Astrocyte (in vitro differentiated cells and primary cell): ENCODE data around the gene SLC27A3. TPM values are rescaled to one million over a fixed set of nuclear protein-coding genes. Genes with fewer than 3 reads are reported as not detected.

ENCODE experiments used
- DNase-seq: peaks from one replicate; pipeline ENCODE4 v3.0.0-alpha.2; 2010; ENCODE audit warnings: low read depth
- FAIRE-seq: peaks from 2 replicates; lab custom pipeline; 2011; peaks lifted over from hg19 to GRCh38; lab: Jason Lieb, UNC
- H2AFZ ChIP-seq: 2 replicates; pipeline ENCODE4 v1.6.0; 2012; ENCODE audit warnings: low read depth, low read length, inconsistent platforms
- H3K27ac ChIP-seq: 2 replicates; pipeline ENCODE4 v1.5.1; 2011; ENCODE audit warnings: low read depth, low read length, inconsistent platforms
- H3K27me3 ChIP-seq: 2 replicates; pipeline ENCODE4 v1.6.0; 2011; ENCODE audit warnings: low read length, inconsistent platforms; ENCODE audit not compliant: insufficient read depth
- H3K36me3 ChIP-seq: 2 replicates; pipeline ENCODE4 v1.5.1; 2011; ENCODE audit warnings: low read length, inconsistent platforms; ENCODE audit not compliant: insufficient read depth
- H3K4me1 ChIP-seq: 2 replicates; pipeline ENCODE4 v1.5.1; 2011; ENCODE audit warnings: low read length, inconsistent platforms; ENCODE audit not compliant: insufficient read depth
- H3K4me2 ChIP-seq: 2 replicates; pipeline ENCODE4 v1.6.0; 2012; ENCODE audit warnings: low read length, inconsistent platforms
- H3K4me3 ChIP-seq: 2 replicates; pipeline ENCODE4 v1.5.1; 2011; ENCODE audit warnings: low read depth, mild to moderate bottlenecking, low read length, inconsistent platforms; ENCODE audit not compliant: insufficient read depth
- H3K79me2 ChIP-seq: 2 replicates; pipeline ENCODE4 v1.6.0; 2012; ENCODE audit warnings: mild to moderate bottlenecking, low read length, inconsistent platforms; ENCODE audit not compliant: insufficient read depth
- H3K9ac ChIP-seq: 2 replicates; pipeline ENCODE4 v1.6.0; 2012; ENCODE audit warnings: mild to moderate bottlenecking, low read length, inconsistent platforms
- H3K9me3 ChIP-seq: 2 replicates; pipeline ENCODE4 v1.5.1; 2012; ENCODE audit warnings: low read depth, mild to moderate bottlenecking, low read length, inconsistent platforms; ENCODE audit not compliant: insufficient read depth
- H4K20me1 ChIP-seq: 2 replicates; pipeline ENCODE4 v1.6.0; 2012; ENCODE audit warnings: low read length, inconsistent platforms; ENCODE audit not compliant: insufficient read depth
- H3K27ac Mint-ChIP-seq: one replicate; pipeline ENCODE4 v1.8.0; 2021; ENCODE audit warnings: mild to moderate bottlenecking, mixed read lengths; ENCODE audit not compliant: unreplicated experiment
- H3K27me3 Mint-ChIP-seq: one replicate; pipeline ENCODE4 v1.8.0; 2021; ENCODE audit warnings: low read depth, mixed read lengths; ENCODE audit not compliant: unreplicated experiment
- H3K36me3 Mint-ChIP-seq: one replicate; pipeline ENCODE4 v1.8.0; 2021; ENCODE audit warnings: low read depth, mixed read lengths; ENCODE audit not compliant: unreplicated experiment
- H3K4me1 Mint-ChIP-seq: one replicate; pipeline ENCODE4 v1.8.0; 2021; ENCODE audit warnings: low read depth, mixed read lengths; ENCODE audit not compliant: unreplicated experiment
- H3K4me3 Mint-ChIP-seq: one replicate; pipeline ENCODE4 v1.8.0; 2021; ENCODE audit warnings: mild to moderate bottlenecking, moderate library complexity, mixed read lengths; ENCODE audit not compliant: unreplicated experiment
- H3K9me3 Mint-ChIP-seq: one replicate; pipeline ENCODE4 v1.8.0; 2021; ENCODE audit warnings: mild to moderate bottlenecking, mixed read lengths; ENCODE audit not compliant: unreplicated experiment
- EZH2 ChIP-seq: IDR thresholded peaks from 2 replicates; pipeline ENCODE4 v1.6.1; 2012; ENCODE audit warnings: mild to moderate bottlenecking, low read length, inconsistent platforms; ENCODE audit not compliant: insufficient read depth
- total RNA-seq: library from RNA; stranded (reverse); gene quantifications from 2 replicates; pipeline ENCODE4 v1.2.1, GENCODE V29; 2021
- TF ChIP-seq, protein P1 (sequence below): IDR thresholded peaks from 2 replicates; pipeline ENCODE4 v1.5.1; 2011; ENCODE audit warnings: low read depth, mild to moderate bottlenecking, inconsistent platforms, low read length, moderate library complexity; ENCODE audit not compliant: insufficient read depth

Gene SLC27A3
- total RNA-seq, 1 donor from 2014 or later, result 5.9 TPM

DNA sequence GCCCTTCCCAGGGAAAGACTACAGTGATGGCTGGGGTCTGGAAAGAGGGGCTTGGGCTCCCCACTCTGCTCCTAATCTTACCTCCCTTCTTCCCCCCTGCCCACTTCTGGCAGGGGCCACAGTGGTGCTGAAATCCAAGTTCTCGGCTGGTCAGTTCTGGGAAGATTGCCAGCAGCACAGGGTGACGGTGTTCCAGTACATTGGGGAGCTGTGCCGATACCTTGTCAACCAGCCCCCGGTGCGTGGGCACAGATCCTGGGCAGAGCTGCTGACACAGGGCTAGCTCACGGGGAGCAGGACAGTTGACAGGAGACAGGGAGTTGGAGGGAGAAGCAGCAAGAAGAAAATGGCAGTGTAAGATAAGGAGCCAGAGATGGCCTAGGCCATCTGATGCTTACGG lies 2.4 kb downstream of the SLC27A3 start:
- Mint-ChIP-seq H3K36me3 (peaks cover 9% of the 10 kb centered on the region), H3K27me3 (peaks cover 26% of the 10 kb centered on the region), H3K4me1 (peaks cover 7% of the 10 kb centered on the region), H3K27ac (no peak overlapping the region), H3K4me3 (no peak overlapping the region), H3K9me3 (peaks cover 4% of the 10 kb centered on the region)
- TF ChIP-seq, protein P1, sequence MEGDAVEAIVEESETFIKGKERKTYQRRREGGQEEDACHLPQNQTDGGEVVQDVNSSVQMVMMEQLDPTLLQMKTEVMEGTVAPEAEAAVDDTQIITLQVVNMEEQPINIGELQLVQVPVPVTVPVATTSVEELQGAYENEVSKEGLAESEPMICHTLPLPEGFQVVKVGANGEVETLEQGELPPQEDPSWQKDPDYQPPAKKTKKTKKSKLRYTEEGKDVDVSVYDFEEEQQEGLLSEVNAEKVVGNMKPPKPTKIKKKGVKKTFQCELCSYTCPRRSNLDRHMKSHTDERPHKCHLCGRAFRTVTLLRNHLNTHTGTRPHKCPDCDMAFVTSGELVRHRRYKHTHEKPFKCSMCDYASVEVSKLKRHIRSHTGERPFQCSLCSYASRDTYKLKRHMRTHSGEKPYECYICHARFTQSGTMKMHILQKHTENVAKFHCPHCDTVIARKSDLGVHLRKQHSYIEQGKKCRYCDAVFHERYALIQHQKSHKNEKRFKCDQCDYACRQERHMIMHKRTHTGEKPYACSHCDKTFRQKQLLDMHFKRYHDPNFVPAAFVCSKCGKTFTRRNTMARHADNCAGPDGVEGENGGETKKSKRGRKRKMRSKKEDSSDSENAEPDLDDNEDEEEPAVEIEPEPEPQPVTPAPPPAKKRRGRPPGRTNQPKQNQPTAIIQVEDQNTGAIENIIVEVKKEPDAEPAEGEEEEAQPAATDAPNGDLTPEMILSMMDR, result no peak
- TF ChIP-seq EZH2, result no peak
- DNase-seq, result no peak
- Histone ChIP-seq H4K20me1 (peaks cover 7% of the 10 kb centered on the region), H3K27ac (no peak overlapping the region), H3K9me3 (no peaks in the 10 kb centered on the region), H3K27me3 (no peaks in the 10 kb centered on the region), H3K79me2 (no peaks in the 10 kb centered on the region), H2AFZ (no peak overlapping the region), H3K4me1 (peaks cover 8% of the 10 kb centered on the region), H3K36me3 (peaks cover 2% of the 10 kb centered on the region), H3K4me2 (no peak overlapping the region), H3K9ac (no peak overlapping the region), H3K4me3 (no peak overlapping the region)
- no peak for FAIRE-seq

DNA sequence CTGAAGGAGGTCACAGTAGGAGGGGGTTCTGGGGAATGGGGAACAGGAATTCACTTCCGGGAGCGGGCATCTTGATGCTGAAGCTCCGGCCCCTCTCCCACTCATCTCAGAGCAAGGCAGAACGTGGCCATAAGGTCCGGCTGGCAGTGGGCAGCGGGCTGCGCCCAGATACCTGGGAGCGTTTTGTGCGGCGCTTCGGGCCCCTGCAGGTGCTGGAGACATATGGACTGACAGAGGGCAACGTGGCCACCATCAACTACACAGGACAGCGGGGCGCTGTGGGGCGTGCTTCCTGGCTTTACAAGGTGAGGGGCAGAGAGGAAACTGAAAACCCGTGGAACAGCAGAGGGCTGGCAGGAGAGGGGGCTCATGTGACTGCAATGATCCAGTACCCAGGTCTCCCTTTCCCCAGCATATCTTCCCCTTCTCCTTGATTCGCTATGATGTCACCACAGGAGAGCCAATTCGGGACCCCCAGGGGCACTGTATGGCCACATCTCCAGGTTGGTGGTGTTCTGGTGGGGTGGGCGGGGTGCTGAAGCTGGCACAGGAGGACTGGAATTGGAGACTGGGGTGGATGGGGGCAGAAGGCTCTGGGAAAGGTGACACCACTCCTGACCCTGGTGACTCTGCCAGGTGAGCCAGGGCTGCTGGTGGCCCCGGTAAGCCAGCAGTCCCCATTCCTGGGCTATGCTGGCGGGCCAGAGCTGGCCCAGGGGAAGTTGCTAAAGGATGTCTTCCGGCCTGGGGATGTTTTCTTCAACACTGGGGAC lies 3.0 kb downstream of the SLC27A3 start:
- FAIRE-seq (no peak), DNase-seq (no peak)
- no peak overlapping the region for H3K4me3 Mint-ChIP-seq

More for the DNA sequence above, 3.0 kb downstream of the SLC27A3 start:
- Histone ChIP-seq H3K4me2 (no peak overlapping the region), H3K4me1 (peaks cover 12% of the 10 kb centered on the region), H3K27ac (no peak overlapping the region), H3K9ac (no peak overlapping the region), H3K27me3 (no peaks in the 10 kb centered on the region), H3K79me2 (no peaks in the 10 kb centered on the region), H3K9me3 (no peaks in the 10 kb centered on the region), H4K20me1 (peaks cover 7% of the 10 kb centered on the region), H3K36me3 (peaks cover 2% of the 10 kb centered on the region), H2AFZ (no peak overlapping the region), H3K4me3 (no peak overlapping the region)
- Mint-ChIP-seq H3K9me3 (peaks cover 4% of the 10 kb centered on the region), H3K36me3 (peaks cover 9% of the 10 kb centered on the region), H3K27ac (no peak overlapping the region), H3K4me1 (peaks cover 7% of the 10 kb centered on the region), H3K27me3 (peaks cover 26% of the 10 kb centered on the region)
- TF ChIP-seq EZH2, result no peak
- TF ChIP-seq, protein P1, result no peak
